Measurements from ENCODE around the gene ACSM5.

The ACSM5 gene

DNA sequence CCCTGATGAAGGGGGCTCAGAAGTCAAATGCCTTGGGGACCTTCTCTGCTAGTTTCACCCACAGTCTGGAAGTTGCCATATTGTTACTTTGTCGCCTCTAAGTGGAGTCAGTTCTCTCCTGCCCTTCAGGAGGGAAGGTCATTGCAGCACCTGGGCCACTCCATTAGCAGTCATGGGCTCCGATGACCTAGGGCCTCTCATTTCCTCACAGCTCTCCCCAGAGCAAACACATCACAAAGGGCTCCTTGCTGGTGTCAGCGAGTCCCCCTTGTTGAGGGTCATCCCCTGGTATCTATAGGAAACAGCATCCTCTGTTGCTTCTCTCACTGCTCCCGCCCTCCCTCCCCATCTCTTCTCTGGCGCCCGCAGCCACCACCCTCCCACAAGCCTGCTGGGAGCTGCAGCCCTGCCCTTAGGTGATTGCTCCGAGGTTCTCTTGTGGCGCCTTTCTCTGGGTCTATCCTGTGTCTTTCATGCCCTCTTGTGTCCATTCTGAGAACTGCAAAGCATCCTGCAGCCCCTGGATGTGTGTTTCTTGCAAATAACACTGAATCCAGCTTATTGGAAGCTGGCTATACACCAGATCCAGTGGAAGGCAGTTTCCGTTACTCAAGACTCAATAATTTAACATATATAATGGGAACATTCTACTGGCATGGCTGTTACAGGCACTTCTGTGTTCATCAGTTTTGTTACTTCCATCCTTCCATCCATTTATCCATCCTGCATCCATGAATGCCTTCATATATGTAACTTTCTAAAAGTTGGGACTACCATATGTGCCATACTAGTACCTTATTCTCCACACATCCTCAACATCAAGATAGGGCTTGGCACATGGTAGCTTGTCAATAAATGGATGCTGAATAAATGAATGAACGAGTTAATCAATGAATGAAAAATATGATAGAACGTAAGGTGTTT, 26.0 kb upstream of the ACSM5 start:
- Histone ChIP-seq H3K36me3 (no peaks in the 10 kb centered on the region), H4K20me1 (no peaks in the 10 kb centered on the region; a peak in 1 of 22 replicates), H3K4me1 (peaks cover 0 to 4% (median 0%) of the 10 kb centered on the region in 10 experiments; a peak in 1 of 20 replicates), H3K9ac (no peak overlapping the region), H3K9me3 (replicated peaks in 1 of 11) (no peaks in the 10 kb centered on the region), H3K4me2 (no peak overlapping the region), H3K27ac (no peak overlapping the region), H3K27me3 (no peaks in the 10 kb centered on the region), H3K4me3 (no peak overlapping the region)
- no peak for TF ChIP-seq Cebpa-rat (IDR thresholded peaks at IDR 0.05)

DNA sequence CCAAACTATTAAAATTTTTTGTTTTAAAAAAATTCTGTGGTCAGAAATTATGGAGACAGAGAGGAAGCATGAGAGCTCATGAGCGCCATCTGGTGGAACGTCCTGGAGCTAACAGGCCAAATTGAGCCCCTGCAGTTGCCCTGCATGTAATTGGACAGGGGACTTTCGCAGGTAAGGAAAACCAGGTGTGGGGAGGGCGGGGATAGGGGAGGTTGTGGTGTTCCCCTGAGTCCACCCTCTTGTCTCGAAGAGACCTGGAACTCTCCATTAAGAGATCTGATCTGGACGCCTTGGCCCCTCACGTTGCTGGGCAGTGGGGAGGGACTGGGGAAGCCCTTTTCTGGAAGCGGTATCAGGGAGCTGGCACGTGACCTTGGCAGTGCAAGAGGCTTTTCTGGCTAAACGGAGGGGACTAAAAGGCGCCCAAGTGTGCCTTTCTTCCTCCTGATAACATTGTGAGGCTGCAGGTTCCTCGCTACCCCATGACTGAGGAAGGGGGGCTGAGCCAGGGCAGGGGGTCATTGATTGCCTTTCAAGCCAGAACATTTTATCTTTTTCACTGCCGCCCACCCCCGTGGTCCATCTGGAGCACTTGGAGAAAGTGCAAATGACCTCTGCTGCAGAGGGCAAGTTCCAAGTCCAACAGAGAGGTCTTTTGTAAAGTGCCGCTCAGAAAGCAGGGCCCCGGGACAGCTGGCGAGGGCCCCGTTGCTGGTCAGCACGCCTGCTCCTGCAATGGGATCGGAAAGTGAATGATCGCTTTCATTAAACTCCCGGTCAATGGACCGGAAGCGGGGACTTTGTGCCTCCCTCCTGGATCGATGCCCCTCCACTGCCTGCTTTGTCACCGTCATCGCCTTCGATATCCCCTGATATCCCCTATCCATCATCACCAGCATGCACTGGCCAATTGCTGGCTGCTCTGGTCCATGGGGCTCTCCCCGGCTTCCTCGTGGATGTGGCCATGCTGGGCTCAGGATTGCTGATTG, 23.2 kb upstream of the ACSM5 start:
- no peaks in the 10 kb centered on the region for H3K36me3 ChIP-seq
- no peak overlapping the region for H3K4me2 ChIP-seq
- no peaks in the 10 kb centered on the region for H3K27me3 ChIP-seq
- H3K4me1 ChIP-seq: peaks cover 0 to 4% (median 0%) of the 10 kb centered on the region in 10 experiments; a peak in 1 of 20 replicates
- H3K9me3 ChIP-seq (replicated peaks in 1 of 11): no peaks in the 10 kb centered on the region
- H3K4me3 ChIP-seq: no peak overlapping the region
- H4K20me1 ChIP-seq: no peaks in the 10 kb centered on the region; a peak in 1 of 22 replicates
- H3K27ac ChIP-seq: no peak overlapping the region
- no peak overlapping the region for H3K9ac ChIP-seq
- TF ChIP-seq Cebpa-rat (IDR thresholded peaks at IDR 0.05): no peak

DNA sequence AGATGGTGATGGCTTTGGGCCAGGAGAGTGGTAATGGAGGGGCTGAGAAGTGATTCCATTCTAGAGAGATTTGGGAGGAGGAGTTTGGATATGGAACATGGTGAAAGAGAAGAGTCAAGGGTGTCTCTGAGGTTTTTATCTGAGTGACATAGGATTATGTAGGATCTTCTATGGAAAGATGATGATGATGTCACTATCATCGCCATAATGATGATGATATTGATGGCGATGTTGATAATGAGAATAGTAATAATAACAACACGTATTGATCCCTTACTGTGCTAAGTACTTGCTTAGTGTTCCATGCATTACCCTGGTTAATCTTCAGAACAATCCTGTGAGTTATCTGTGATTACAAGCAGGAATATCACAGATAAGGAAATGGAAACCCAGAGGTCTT, 21.4 kb upstream of the ACSM5 start:
- no peaks in the 10 kb centered on the region for H3K36me3 ChIP-seq
- no peak for TF ChIP-seq Cebpa-rat (IDR thresholded peaks at IDR 0.05)
- no peak overlapping the region for H3K27ac ChIP-seq

DNA sequence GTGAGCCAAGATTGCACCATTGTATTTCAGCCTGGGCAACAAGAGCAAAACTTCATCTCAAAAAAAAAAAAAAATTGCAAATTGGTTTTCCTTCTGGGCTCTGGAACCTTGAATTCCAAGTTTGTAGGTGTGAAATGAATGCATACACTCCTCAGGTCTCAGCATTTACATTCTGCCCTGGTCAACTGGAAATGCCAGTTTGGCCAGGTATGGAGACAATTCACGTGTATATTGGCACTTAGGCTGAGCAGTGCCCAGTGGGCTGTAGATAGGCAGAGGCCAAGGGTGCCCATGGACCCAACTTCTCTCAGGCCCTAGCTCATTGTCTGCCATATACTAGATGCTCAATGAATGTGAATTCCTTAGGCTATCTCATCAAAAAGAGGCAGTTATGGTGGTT, 20.5 kb upstream of the ACSM5 start:
- no peak overlapping the region for H3K27ac ChIP-seq
- no peaks in the 10 kb centered on the region for H3K36me3 ChIP-seq
- no peak overlapping the region for H3K4me2 ChIP-seq
- TF ChIP-seq Cebpa-rat (IDR thresholded peaks at IDR 0.05): no peak
- no peaks in the 10 kb centered on the region for H3K9me3 ChIP-seq (replicated peaks in 1 of 11)
- H3K4me1 ChIP-seq: peaks cover 0 to 7% (median 0%) of the 10 kb centered on the region in 10 experiments; a peak in 1 of 20 replicates
- H3K4me3 ChIP-seq: no peak overlapping the region
- no peak overlapping the region for H3K9ac ChIP-seq
- H3K27me3 ChIP-seq: no peaks in the 10 kb centered on the region
- H4K20me1 ChIP-seq: no peaks in the 10 kb centered on the region

More for the DNA sequence above, 21.4 kb upstream of the ACSM5 start:
- no peak overlapping the region for H3K9ac ChIP-seq
- H3K4me2 ChIP-seq: no peak overlapping the region
- H3K27me3 ChIP-seq: no peaks in the 10 kb centered on the region
- no peaks in the 10 kb centered on the region; a peak in 1 of 22 replicates for H4K20me1 ChIP-seq
- H3K9me3 ChIP-seq (replicated peaks in 1 of 11): no peaks in the 10 kb centered on the region
- H3K4me3 ChIP-seq: no peak overlapping the region
- peaks cover 0 to 7% (median 0%) of the 10 kb centered on the region in 10 experiments; a peak in 2 of 20 replicates for H3K4me1 ChIP-seq

DNA sequence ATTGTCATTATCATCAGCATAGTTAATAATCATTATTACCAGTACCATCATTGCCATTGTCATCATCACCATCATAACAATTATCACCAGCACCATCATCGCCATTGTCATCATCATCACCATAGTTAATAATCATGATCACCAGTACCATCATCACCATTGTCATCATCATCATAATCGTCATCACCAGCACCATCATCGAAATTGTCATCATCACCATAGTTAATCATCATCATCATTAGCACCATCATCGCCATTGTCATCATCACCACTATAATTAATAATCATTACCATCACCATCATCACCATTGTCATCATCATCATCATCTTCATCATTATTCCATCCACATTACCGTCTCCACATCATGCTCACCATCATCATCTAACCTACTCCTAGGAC, 18.3 kb upstream of the ACSM5 start:
- no peak overlapping the region for H3K27ac ChIP-seq
- H3K36me3 ChIP-seq: no peaks in the 10 kb centered on the region
- TF ChIP-seq Cebpa-rat (IDR thresholded peaks at IDR 0.05): no peak
- H3K4me1 ChIP-seq: peaks cover 0 to 7% (median 0%) of the 10 kb centered on the region in 10 experiments; a peak in 1 of 20 replicates
- H4K20me1 ChIP-seq: no peaks in the 10 kb centered on the region
- no peak overlapping the region for H3K4me2 ChIP-seq
- H3K4me3 ChIP-seq: no peak overlapping the region
- H3K27me3 ChIP-seq: no peaks in the 10 kb centered on the region
- H3K9me3 ChIP-seq (replicated peaks in 1 of 11): no peaks in the 10 kb centered on the region
- no peak overlapping the region for H3K9ac ChIP-seq

DNA sequence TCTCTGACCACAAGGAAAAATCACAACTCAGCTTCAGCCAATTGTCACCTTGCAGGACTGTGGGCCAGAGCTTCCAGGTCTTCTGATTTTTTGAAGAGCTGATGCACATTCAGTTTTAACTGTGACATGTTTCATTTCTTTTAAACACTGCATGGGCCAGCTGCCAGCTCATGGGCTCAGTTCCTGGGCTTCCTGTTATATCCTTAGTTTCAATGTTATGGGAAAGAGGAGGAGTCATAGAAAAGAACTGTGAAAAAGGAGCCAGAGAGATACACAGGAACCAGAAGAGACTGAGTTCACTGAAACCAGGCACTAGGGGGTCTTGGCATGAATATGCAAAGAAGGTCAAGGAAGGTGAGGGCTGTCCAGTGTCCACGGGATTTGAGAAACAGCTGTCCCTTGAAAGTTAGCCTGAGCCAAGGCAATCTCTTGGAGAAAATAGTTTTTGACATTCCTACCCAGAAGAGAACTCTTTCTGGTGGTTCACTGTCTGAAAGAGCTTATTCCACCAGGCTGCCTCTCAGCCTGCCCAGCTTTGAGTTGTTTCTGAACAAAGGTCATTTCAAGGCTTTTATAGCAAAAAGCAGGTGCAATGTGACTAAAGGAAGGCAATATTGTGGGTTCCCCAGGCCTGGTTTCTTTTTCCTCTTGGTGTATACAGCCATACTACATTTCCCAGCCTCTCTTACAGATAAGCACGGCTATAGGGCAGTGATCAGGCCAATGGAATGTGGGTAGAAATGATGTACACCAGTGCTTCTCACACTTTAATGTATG, 15.3 kb upstream of the ACSM5 start:
- no peak for TF ChIP-seq Cebpa-rat (IDR thresholded peaks at IDR 0.05)
- H4K20me1 ChIP-seq: no peaks in the 10 kb centered on the region
- H3K27me3 ChIP-seq: no peaks in the 10 kb centered on the region
- H3K4me1 ChIP-seq: peaks cover 0 to 7% (median 0%) of the 10 kb centered on the region in 10 experiments; a peak in 1 of 20 replicates
- H3K27ac ChIP-seq: no peak overlapping the region
- H3K4me2 ChIP-seq: no peak overlapping the region
- H3K9ac ChIP-seq: no peak overlapping the region
- no peaks in the 10 kb centered on the region for H3K36me3 ChIP-seq
- no peak overlapping the region for H3K4me3 ChIP-seq
- no peaks in the 10 kb centered on the region for H3K9me3 ChIP-seq (replicated peaks in 1 of 11)

DNA sequence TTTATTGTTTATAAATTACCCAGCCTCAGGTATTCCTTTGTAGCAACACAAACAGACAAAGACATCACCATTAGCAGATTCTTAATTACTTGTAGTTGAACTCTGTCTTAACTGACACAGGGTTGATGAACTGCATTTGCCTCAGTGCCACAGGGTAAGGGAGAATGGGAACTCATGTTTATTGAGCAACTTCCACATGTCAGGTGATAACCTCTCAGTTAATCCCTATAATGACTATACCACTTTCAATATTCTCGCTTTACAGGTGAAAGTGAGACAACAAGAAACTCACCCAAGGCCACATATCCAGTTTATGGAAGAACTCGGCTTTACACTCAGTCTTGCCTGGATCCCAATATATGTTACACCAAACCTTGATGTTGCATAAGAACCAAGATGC, 13.4 kb upstream of the ACSM5 start:
- no peak for TF ChIP-seq Cebpa-rat (IDR thresholded peaks at IDR 0.05)
- H3K27me3 ChIP-seq: no peaks in the 10 kb centered on the region
- H4K20me1 ChIP-seq: no peaks in the 10 kb centered on the region

DNA sequence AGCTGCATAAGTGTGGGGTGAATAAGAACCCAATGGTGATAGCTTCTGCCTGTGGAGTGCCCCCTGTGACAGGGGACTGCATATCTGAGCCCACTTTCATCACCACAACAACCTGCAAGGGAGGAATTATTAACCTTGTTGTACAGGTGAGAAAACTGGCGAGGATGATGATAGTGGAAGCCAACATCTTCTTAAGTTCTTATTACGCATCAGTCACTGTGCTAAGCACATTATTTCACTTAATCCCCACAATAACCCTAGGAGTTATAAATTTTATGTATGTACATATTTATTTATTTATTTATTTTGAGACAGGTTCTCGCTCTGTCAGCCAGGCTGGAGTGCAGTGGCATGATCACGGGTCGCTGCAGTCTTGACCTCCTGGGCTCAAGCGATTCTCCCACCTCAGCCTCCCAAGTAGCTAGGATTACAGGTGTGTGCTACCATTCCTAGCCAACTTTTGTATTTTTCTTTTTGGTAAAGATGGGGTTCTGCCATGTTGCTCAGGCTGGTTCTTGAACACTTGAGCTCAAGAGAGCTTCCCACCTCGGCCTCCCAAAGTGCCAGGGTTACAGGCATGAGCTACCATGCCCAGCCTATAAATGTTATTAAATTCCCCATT, 12.4 kb upstream of the ACSM5 start:
- peaks cover 0 to 7% (median 0%) of the 10 kb centered on the region in 10 experiments; a peak in 1 of 20 replicates for H3K4me1 ChIP-seq
- no peaks in the 10 kb centered on the region for H3K27me3 ChIP-seq
- H3K4me2 ChIP-seq: no peak overlapping the region
- H3K36me3 ChIP-seq: no peaks in the 10 kb centered on the region
- H3K9ac ChIP-seq: no peak overlapping the region
- H3K4me3 ChIP-seq: no peak overlapping the region
- no peak overlapping the region for H3K27ac ChIP-seq
- H4K20me1 ChIP-seq: no peaks in the 10 kb centered on the region
- TF ChIP-seq Cebpa-rat (IDR thresholded peaks at IDR 0.05): 0 out of 22 replicates have a peak, but pooled peaks of 2 of the 11 experiments have one; percentile 18 to 30
- H3K9me3 ChIP-seq (replicated peaks in 1 of 11): no peaks in the 10 kb centered on the region

More for the DNA sequence above, 13.4 kb upstream of the ACSM5 start:
- Histone ChIP-seq H3K4me3 (no peak overlapping the region), H3K4me1 (peaks cover 0 to 7% (median 0%) of the 10 kb centered on the region in 10 experiments; a peak in 1 of 20 replicates), H3K4me2 (no peak overlapping the region), H3K9ac (no peak overlapping the region), H3K9me3 (replicated peaks in 1 of 11) (no peaks in the 10 kb centered on the region), H3K27ac (no peak overlapping the region), H3K36me3 (no peaks in the 10 kb centered on the region)
